T-helper 17 cell (primary cell): ENCODE data around the gene GOLGA6L2. TPM values are rescaled to one million over a fixed set of nuclear protein-coding genes. Genes with fewer than 3 reads are reported as not detected.
"Not testable (repeated sequence)": the region's sequence is repeated elsewhere in the genome, so short reads cannot be mapped to it uniquely, and the experiment has no call there.

Experiments
- ATAC-seq: fragments of 150-1000 bp; cut with Tn5 transposase; 2 replicates; pipeline ENCODE4 v1.10.0; 2021; ENCODE audit warnings: mild to moderate bottlenecking, moderate library complexity
- DNase-seq, 3 donors: peaks; one replicate each; pipeline versions ENCODE4 v3.0.0 to v3.0.0-alpha.2; 2020 to 2021
- H3K9me3 ChIP-seq: one replicate; pipeline ENCODE4 v1.7.0; 2013; ENCODE audit warnings: low read length, mild to moderate bottlenecking; ENCODE audit not compliant: control insufficient read depth, poor library complexity, severe bottlenecking
- H3K27ac Mint-ChIP-seq: one replicate; pipeline ENCODE4 v1.8.0; 2022; ENCODE audit warnings: mild to moderate bottlenecking, moderate library complexity, mixed read lengths
- H3K27me3 Mint-ChIP-seq: one replicate; pipeline ENCODE4 v1.8.0; 2022; ENCODE audit warnings: mixed read lengths
- H3K36me3 Mint-ChIP-seq: one replicate; pipeline ENCODE4 v1.8.0; 2022; ENCODE audit warnings: low read depth, mixed read lengths
- H3K4me1 Mint-ChIP-seq: one replicate; pipeline ENCODE4 v1.8.0; 2022; ENCODE audit warnings: mild to moderate bottlenecking, mixed read lengths
- H3K4me3 Mint-ChIP-seq: one replicate; pipeline ENCODE4 v1.8.0; 2022; ENCODE audit warnings: mild to moderate bottlenecking, moderate library complexity, mixed read lengths
- total RNA-seq, 4 donors: library from RNA in 2 of 4; stranded (reverse) in 2 of 4; gene quantifications; one replicate each; pipeline ENCODE4 v1.2.3 and lab custom pipeline; 2022 to 2026

The GOLGA6L2 gene
- total RNA-seq, 2 donors from 2014 or later: not detected

GRCh38 chr15:23420806-23421575 is 26.1 kb downstream of the GOLGA6L2 start:
- Mint-ChIP-seq H3K36me3 (no peaks in the 10 kb centered on the region), H3K4me3 (no peak overlapping the region), H3K4me1 (no peaks in the 10 kb centered on the region), H3K27me3 (no peaks in the 10 kb centered on the region), H3K27ac (no peak overlapping the region)
- DNase-seq: no peak
- H3K9me3 ChIP-seq: no peaks in the 10 kb centered on the region
- no peak for ATAC-seq

- no peaks in the 10 kb centered on the region for H3K9me3 ChIP-seq
- no peaks in the 10 kb centered on the region for H3K4me1 Mint-ChIP-seq
- DNase-seq (no peak), ATAC-seq (no peak)
- H3K4me3 Mint-ChIP-seq: no peak overlapping the region
- no peaks in the 10 kb centered on the region for H3K36me3 Mint-ChIP-seq
- H3K27ac Mint-ChIP-seq: no peak overlapping the region
- no peaks in the 10 kb centered on the region for H3K27me3 Mint-ChIP-seq
Observed at GRCh38 chr15:23416349-23417276, 30.4 kb downstream of the GOLGA6L2 start.

GRCh38 chr15:23415866-23416265 is 31.2 kb downstream of the GOLGA6L2 start:
- H3K36me3 Mint-ChIP-seq, H3K27ac Mint-ChIP-seq, H3K9me3 ChIP-seq, H3K27me3 Mint-ChIP-seq, ATAC-seq, H3K4me3 Mint-ChIP-seq, H3K4me1 Mint-ChIP-seq, DNase-seq: not testable (repeated sequence)

GRCh38 chr15:23415321-23415865 is 31.6 kb downstream of the GOLGA6L2 start:
- H3K36me3 Mint-ChIP-seq: no peaks in the 10 kb centered on the region

GRCh38 chr15:23412881-23413600 is 34.0 kb downstream of the GOLGA6L2 start:
- H3K4me1 Mint-ChIP-seq, H3K9me3 ChIP-seq, H3K36me3 Mint-ChIP-seq, DNase-seq, H3K27ac Mint-ChIP-seq, H3K4me3 Mint-ChIP-seq, ATAC-seq, H3K27me3 Mint-ChIP-seq: not testable (repeated sequence)

More at GRCh38 chr15:23415321-23415865, 31.6 kb downstream of the GOLGA6L2 start:
- Mint-ChIP-seq H3K27ac (no peak overlapping the region), H3K4me1 (no peaks in the 10 kb centered on the region), H3K4me3 (no peak overlapping the region), H3K27me3 (no peaks in the 10 kb centered on the region)
- no peaks in the 10 kb centered on the region for H3K9me3 ChIP-seq
- no peak for DNase-seq
- no peak for ATAC-seq

GRCh38 chr15:23411841-23412240 is 35.2 kb downstream of the GOLGA6L2 start:
- H3K4me1 Mint-ChIP-seq: no peaks in the 10 kb centered on the region

GRCh38 chr15:23403550-23403949 is 43.5 kb downstream of the GOLGA6L2 start:
- Mint-ChIP-seq H3K27ac (no peak overlapping the region), H3K4me3 (no peak overlapping the region), H3K36me3 (no peaks in the 10 kb centered on the region), H3K4me1 (no peaks in the 10 kb centered on the region), H3K27me3 (peaks cover 11% of the 10 kb centered on the region)
- H3K9me3 ChIP-seq: no peaks in the 10 kb centered on the region
- DNase-seq (no peak), ATAC-seq (no peak)

More at GRCh38 chr15:23411841-23412240, 35.2 kb downstream of the GOLGA6L2 start:
- no peak for ATAC-seq
- no peaks in the 10 kb centered on the region for H3K9me3 ChIP-seq
- DNase-seq: no peak
- Mint-ChIP-seq H3K27me3 (no peaks in the 10 kb centered on the region), H3K4me3 (no peak overlapping the region), H3K27ac (no peak overlapping the region), H3K36me3 (no peaks in the 10 kb centered on the region)

- Mint-ChIP-seq H3K27me3 (peaks cover 16% of the 10 kb centered on the region), H3K4me1 (no peaks in the 10 kb centered on the region), H3K27ac (no peak overlapping the region), H3K36me3 (no peaks in the 10 kb centered on the region), H3K4me3 (no peak overlapping the region)
- H3K9me3 ChIP-seq: no peaks in the 10 kb centered on the region
- no peak for ATAC-seq
- no peak for DNase-seq
Observed at GRCh38 chr15:23402544-23402943, 44.5 kb downstream of the GOLGA6L2 start.

- no peak overlapping the region for H3K27ac Mint-ChIP-seq
- H3K4me1 Mint-ChIP-seq: no peaks in the 10 kb centered on the region
- H3K36me3 Mint-ChIP-seq: no peaks in the 10 kb centered on the region
- H3K4me3 Mint-ChIP-seq: no peak overlapping the region
- no peaks in the 10 kb centered on the region for H3K9me3 ChIP-seq
- DNase-seq: no peak
- peaks cover 16% of the 10 kb centered on the region for H3K27me3 Mint-ChIP-seq
- no peak for ATAC-seq
Observed at GRCh38 chr15:23402140-23402539, 44.9 kb downstream of the GOLGA6L2 start.

- peaks cover 16% of the 10 kb centered on the region for H3K27me3 Mint-ChIP-seq
- H3K27ac Mint-ChIP-seq: no peak overlapping the region
- ATAC-seq (no peak), DNase-seq (no peak)
- no peak overlapping the region for H3K4me3 Mint-ChIP-seq
- no peaks in the 10 kb centered on the region for H3K9me3 ChIP-seq
- H3K4me1 Mint-ChIP-seq: no peaks in the 10 kb centered on the region
- H3K36me3 Mint-ChIP-seq: no peaks in the 10 kb centered on the region
Observed at GRCh38 chr15:23401627-23402026, 45.4 kb downstream of the GOLGA6L2 start.

- DNase-seq, H3K27ac Mint-ChIP-seq, H3K4me1 Mint-ChIP-seq, H3K36me3 Mint-ChIP-seq, H3K4me3 Mint-ChIP-seq, H3K9me3 ChIP-seq, ATAC-seq: not testable (repeated sequence)
- H3K27me3 Mint-ChIP-seq: peaks cover 21% of the 10 kb centered on the region
Observed at GRCh38 chr15:23399207-23399606, 47.8 kb downstream of the GOLGA6L2 start.

GRCh38 chr15:23398357-23398756 is 48.7 kb downstream of the GOLGA6L2 start:
- not testable (repeated sequence) for H3K27ac Mint-ChIP-seq, H3K4me3 Mint-ChIP-seq, H3K4me1 Mint-ChIP-seq, H3K36me3 Mint-ChIP-seq, ATAC-seq, H3K9me3 ChIP-seq, DNase-seq
- peaks cover 20% of the 10 kb centered on the region for H3K27me3 Mint-ChIP-seq

- Mint-ChIP-seq H3K4me1 (no peaks in the 10 kb centered on the region), H3K4me3 (no peak overlapping the region), H3K27ac (no peak overlapping the region), H3K27me3 (peaks cover 19% of the 10 kb centered on the region), H3K36me3 (no peaks in the 10 kb centered on the region)
- DNase-seq: no peak
- no peak for ATAC-seq
- H3K9me3 ChIP-seq: no peaks in the 10 kb centered on the region
Observed at GRCh38 chr15:23397779-23398178, 49.3 kb downstream of the GOLGA6L2 start.
